CD4-positive, alpha-beta T cell treated with Interferon gamma for 1 hour (primary cell): ENCODE results near the gene CTDNEP1.

Experiments
- DNase-seq: peaks from one replicate; pipeline ENCODE4 v3.0.0-alpha.2; 2020

CTDNEP1 gene

GRCh38 chr17:7226721-7227710, 24.5 kb downstream of the CTDNEP1 start:
- DNase-seq: no peak

GRCh38 chr17:7225711-7226331, 25.7 kb downstream of the CTDNEP1 start:
- no peak for DNase-seq

- no peak for DNase-seq
Measured at GRCh38 chr17:7224661-7225111, 26.8 kb downstream of the CTDNEP1 start.

GRCh38 chr17:7224110-7224509, 27.4 kb downstream of the CTDNEP1 start:
- no peak for DNase-seq

GRCh38 chr17:7223375-7223774, 28.2 kb downstream of the CTDNEP1 start:
- no peak for DNase-seq

- no peak for DNase-seq
Measured at GRCh38 chr17:7222972-7223292, 28.6 kb downstream of the CTDNEP1 start.

GRCh38 chr17:7222093-7222971, 29.2 kb downstream of the CTDNEP1 start:
- DNase-seq: no peak

GRCh38 chr17:7221278-7222092, 30.0 kb downstream of the CTDNEP1 start:
- no peak for DNase-seq

- peak; percentile 67 for DNase-seq
Measured at GRCh38 chr17:7220593-7221277, 30.8 kb downstream of the CTDNEP1 start.

GRCh38 chr17:7219812-7220592, 31.5 kb downstream of the CTDNEP1 start, which contains the start of the genes ACADVL and DLG4:
TSS of gene ACADVL (plus strand) at chr17:7219938. CDS start at chr17:7219985, 47 bp downstream.
TSS of gene DLG4 (minus strand) at chr17:7219836.
- DNase-seq: peak; percentile 76

- DNase-seq: no peak
Measured at GRCh38 chr17:7219229-7219811, 32.2 kb downstream of the CTDNEP1 start.

GRCh38 chr17:7218758-7219157, 32.8 kb downstream of the CTDNEP1 start:
- DNase-seq: no peak

- DNase-seq: no peak
Measured at GRCh38 chr17:7218166-7218565, 33.4 kb downstream of the CTDNEP1 start.

GRCh38 chr17:7217113-7217987, 34.2 kb downstream of the CTDNEP1 start:
- peak; percentile 13 for DNase-seq

- DNase-seq: no peak
Measured at GRCh38 chr17:7216242-7217112, 35.1 kb downstream of the CTDNEP1 start.

- DNase-seq: no peak
Measured at GRCh38 chr17:7215652-7216180, 35.8 kb downstream of the CTDNEP1 start.

- DNase-seq: no peak
Measured at GRCh38 chr17:7215136-7215638, 36.3 kb downstream of the CTDNEP1 start.
